ENCODE results near the gene UBTD1.

Gene UBTD1

DNA sequence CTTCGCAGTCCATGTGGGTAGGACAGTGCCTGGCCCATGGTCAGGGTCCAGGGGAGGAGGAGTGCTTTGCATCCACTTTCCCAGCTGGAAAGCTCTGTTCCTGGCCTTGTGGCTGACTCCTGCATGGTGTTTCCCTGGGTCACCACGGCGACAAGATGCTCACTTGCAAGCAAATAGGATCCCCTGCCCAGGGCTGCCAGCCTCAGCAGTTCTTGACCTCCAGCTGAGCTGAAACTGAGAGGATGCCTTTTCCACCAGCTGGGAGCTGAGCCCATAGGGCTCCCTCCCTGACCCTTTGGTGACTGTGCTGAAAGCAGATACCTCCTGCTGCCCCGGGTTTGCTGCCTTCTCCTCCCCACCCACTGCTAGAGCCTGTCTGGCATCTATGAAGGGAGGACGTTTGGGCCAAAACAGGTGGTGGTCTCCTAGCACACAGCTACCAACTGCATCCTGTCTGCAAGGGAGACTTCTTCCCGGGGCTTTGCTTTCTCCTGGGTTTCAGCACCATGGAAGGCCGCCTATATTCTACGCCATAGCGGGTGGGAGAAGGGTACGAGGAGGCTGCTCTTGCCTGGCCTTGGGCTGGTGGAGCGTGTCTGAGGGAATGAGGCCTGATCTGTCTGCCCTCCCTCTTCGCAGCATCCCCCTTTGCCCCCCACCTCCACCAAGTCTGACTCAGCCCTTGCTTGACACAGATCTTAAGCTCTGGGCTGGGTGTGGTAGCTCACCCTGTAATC is 34.4 kb downstream of the UBTD1 start:
- TF ChIP-seq, protein P1, sequence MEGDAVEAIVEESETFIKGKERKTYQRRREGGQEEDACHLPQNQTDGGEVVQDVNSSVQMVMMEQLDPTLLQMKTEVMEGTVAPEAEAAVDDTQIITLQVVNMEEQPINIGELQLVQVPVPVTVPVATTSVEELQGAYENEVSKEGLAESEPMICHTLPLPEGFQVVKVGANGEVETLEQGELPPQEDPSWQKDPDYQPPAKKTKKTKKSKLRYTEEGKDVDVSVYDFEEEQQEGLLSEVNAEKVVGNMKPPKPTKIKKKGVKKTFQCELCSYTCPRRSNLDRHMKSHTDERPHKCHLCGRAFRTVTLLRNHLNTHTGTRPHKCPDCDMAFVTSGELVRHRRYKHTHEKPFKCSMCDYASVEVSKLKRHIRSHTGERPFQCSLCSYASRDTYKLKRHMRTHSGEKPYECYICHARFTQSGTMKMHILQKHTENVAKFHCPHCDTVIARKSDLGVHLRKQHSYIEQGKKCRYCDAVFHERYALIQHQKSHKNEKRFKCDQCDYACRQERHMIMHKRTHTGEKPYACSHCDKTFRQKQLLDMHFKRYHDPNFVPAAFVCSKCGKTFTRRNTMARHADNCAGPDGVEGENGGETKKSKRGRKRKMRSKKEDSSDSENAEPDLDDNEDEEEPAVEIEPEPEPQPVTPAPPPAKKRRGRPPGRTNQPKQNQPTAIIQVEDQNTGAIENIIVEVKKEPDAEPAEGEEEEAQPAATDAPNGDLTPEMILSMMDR (IDR thresholded peaks at IDR 0.05; ENCODE audit: extremely low read depth, insufficient read depth, missing control alignments), result no peak
- in situ Hi-C loops (cut with MboI; ENCODE audit: low pct_unique_long_range_greater_than_20kb, low sequenced_read_pairs, unreplicated experiment), result no loop called here
- no peak for DNase-seq (ENCODE audit: low spot score)

GRCh38 chr10:97533888-97534287 is 35.2 kb downstream of the UBTD1 start:
- no peak for DNase-seq (ENCODE audit: low spot score)
- in situ Hi-C loops (cut with MboI; ENCODE audit: low pct_unique_long_range_greater_than_20kb, low sequenced_read_pairs, unreplicated experiment), result no loop called here
- TF ChIP-seq, protein P1 (IDR thresholded peaks at IDR 0.05; ENCODE audit: extremely low read depth, insufficient read depth, missing control alignments), result no peak

- peak; percentile 75 for DNase-seq (ENCODE audit: low spot score)
- TF ChIP-seq, protein P1 (IDR thresholded peaks at IDR 0.05; ENCODE audit: extremely low read depth, insufficient read depth, missing control alignments), result peak; percentile 72
- in situ Hi-C loops (cut with MboI; ENCODE audit: low pct_unique_long_range_greater_than_20kb, low sequenced_read_pairs, unreplicated experiment), result no loop called here
Measured at GRCh38 chr10:97534746-97535367, 36.1 kb downstream of the UBTD1 start.

GRCh38 chr10:97537186-97537869 is 38.6 kb downstream of the UBTD1 start:
- TF ChIP-seq, protein P1 (IDR thresholded peaks at IDR 0.05; ENCODE audit: extremely low read depth, insufficient read depth, missing control alignments), result no peak
- no peak for DNase-seq (ENCODE audit: low spot score)
- in situ Hi-C loops (cut with MboI; ENCODE audit: low pct_unique_long_range_greater_than_20kb, low sequenced_read_pairs, unreplicated experiment), result no loop called here

GRCh38 chr10:97538411-97538810 is 39.7 kb downstream of the UBTD1 start:
- TF ChIP-seq, protein P1 (IDR thresholded peaks at IDR 0.05; ENCODE audit: extremely low read depth, insufficient read depth, missing control alignments), result no peak
- in situ Hi-C loops (cut with MboI; ENCODE audit: low pct_unique_long_range_greater_than_20kb, low sequenced_read_pairs, unreplicated experiment), result no loop called here
- no peak for DNase-seq (ENCODE audit: low spot score)

DNA sequence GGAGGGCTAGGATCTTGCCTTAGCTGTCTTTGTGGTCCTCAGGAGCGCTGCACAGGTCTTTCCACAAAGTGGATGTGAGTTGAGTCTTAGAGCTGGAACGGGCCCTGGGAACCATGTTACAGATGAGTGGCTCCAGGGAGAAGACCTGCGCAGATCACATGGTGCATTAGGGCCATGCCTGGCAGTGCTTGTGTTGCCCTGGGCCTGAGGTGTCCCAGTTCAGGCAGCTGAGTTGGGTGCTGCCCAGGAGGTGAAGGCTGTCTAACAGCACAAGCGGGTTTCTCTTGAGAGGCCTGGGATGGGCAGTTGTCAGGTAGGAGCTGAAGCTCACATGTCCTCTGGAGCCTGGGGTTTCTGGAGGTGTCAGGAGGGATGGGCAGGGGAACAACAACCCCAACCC is 40.1 kb downstream of the UBTD1 start:
- TF ChIP-seq, protein P1 (IDR thresholded peaks at IDR 0.05; ENCODE audit: extremely low read depth, insufficient read depth, missing control alignments), result no peak
- DNase-seq (ENCODE audit: low spot score), result no peak
- in situ Hi-C loops (cut with MboI; ENCODE audit: low pct_unique_long_range_greater_than_20kb, low sequenced_read_pairs, unreplicated experiment), result no loop called here
